Panc1 (cell line): Measurements from ENCODE around the gene FHAD1.

Experiments
- CTCF ChIP-seq: fragments of 450-650 bp; IDR thresholded peaks from 2 replicates; pipeline ENCODE4 v1.5.1; 2017; ENCODE audit warnings: mild to moderate bottlenecking
- POLR2AphosphoS5 ChIP-seq: IDR thresholded peaks from 2 replicates; pipeline ENCODE4 v1.6.1; 2012; ENCODE audit warnings: mild to moderate bottlenecking, low read depth, low read length, moderate library complexity
- TCF7L2 ChIP-seq: IDR thresholded peaks from 2 replicates; pipeline ENCODE4 v1.6.1; 2011; ENCODE audit warnings: mild to moderate bottlenecking, low read depth, low read length, inconsistent platforms

GRCh38 chr1:15218287-15219279 lies 28.4 kb upstream of the FHAD1 start:
- no peak for TF ChIP-seq CTCF
- TF ChIP-seq POLR2AphosphoS5, result no peak
- no peak for TF ChIP-seq TCF7L2
